ENCODE measurements around the gene ERCC1.
"Not testable (repeated sequence)": the region's sequence is repeated elsewhere in the genome, so short reads cannot be mapped to it uniquely, and the experiment has no call there.

The ERCC1 gene

GRCh38 chr19:45455707-45456499 is 32.2 kb upstream of the ERCC1 start:
- DNase-seq: peak; percentile 92 to 96

- no peak for DNase-seq
These were observed 28.2 kb upstream of the ERCC1 start for GRCh38 chr19:45451850-45452387.

GRCh38 chr19:45451131-45451849 is 27.6 kb upstream of the ERCC1 start:
- no peak for DNase-seq

- no peak for DNase-seq
These were observed 26.3 kb upstream of the ERCC1 start for GRCh38 chr19:45450012-45450333.

- no peak for DNase-seq
These were observed 25.2 kb upstream of the ERCC1 start for GRCh38 chr19:45448887-45449299.

DNA sequence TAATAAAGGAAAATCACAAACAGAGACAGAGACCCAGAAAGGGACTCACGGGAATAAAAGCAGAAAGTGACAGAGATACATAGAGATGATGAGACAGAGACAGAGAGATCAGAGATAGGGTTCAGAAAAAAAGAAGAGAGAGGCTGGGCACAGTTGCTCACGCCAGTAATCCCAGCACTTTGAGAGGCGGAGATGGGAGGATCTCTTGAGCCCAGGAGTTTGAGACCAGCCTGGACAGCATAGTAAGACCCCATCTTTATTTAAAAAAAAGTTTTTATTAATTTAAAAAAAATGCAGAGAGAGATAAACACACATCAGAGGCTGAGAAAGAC is 24.7 kb upstream of the ERCC1 start:
- no peak for DNase-seq

- DNase-seq: no peak
These were observed 23.2 kb upstream of the ERCC1 start for GRCh38 chr19:45446944-45447343.

DNA sequence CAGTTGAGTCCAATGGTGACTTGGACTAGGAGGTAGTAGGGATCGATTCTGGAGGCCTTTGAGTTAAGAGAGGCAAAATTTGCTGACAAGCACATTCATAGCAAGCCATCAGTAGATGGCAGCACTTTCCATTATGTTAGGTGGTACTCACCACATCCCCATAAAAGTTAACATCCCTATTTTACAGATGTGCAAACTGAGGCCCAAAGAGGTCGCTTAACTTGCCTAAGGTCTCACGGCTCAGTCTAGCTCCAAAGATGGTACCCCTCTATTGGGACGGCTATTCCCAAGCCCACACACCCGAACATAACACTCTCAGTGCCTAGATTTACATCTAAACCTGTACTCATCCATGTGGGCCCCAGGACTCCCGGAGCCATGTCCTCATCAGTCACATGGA is 22.6 kb upstream of the ERCC1 start:
- peak in 1 of 2 experiments; percentile 36 for DNase-seq

DNA sequence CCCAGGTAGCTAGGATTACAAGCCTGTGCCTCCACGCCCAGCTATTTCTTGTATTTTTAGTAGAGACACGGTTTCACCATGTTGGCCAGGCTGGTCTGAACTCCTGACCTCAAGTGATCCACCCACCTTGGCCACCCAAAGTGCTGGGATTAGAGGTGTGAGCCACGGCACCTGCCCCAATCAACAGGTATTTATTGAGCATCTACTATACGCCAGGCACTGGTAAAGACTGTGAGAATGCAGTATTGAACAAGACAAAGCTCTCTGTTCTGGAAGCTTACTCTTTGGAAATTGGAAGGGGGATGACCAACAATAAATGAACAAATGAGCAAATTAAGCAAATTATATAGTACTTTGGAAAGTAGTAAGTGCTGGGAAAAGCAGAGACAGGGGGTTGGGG is 21.4 kb upstream of the ERCC1 start:
- no peak for DNase-seq

- peak in 1 of 2 experiments; percentile 41 for DNase-seq
These were observed 20.8 kb upstream of the ERCC1 start for GRCh38 chr19:45444318-45445041.

GRCh38 chr19:45443462-45444317 is 20.0 kb upstream of the ERCC1 start:
- peak; percentile 79 to 85 for DNase-seq

- DNase-seq: peak in 1 of 2 experiments; percentile 26
These were observed 19.2 kb upstream of the ERCC1 start for GRCh38 chr19:45442778-45443461.

- DNase-seq: no peak
These were observed 18.7 kb upstream of the ERCC1 start for GRCh38 chr19:45442408-45442777.

DNA sequence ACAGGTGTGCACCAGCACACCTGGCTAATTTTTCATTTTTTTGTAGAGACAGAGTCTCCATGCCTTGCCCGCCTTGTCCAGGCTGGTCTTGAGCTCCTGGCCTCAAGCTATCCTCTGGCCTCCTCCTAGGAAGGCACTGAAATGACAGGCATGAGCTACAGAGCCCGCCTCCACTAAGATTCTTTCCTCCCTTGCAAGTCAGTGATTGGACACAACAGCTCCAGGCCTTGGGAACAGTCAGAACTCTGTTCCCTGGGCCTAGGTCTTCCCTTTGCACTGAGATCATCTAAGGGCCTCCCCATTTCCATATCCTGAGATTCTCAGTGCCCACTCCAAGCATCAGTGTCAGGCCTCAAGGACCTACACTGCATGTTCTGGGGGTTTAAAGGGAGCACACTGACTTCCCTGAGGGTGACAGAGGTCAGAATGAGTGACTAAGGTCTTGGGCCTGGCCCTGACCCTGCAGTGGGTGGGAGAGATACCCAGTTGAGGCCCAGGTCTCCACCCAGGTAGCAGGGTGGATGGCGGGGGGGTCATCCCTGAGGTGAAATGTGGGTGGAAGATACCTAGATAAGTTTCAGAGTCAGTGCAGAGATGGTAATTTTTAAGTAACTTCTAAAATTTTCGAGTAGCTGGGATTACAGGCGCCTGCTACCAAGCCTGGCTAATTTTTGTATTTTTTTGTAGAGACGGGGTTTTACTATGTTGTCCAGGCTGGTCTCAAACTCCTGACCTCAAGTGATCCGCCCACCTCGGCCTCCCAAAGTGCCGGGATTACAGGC is 17.3 kb upstream of the ERCC1 start:
- DNase-seq: peak in 1 of 2 experiments; percentile 22

DNA sequence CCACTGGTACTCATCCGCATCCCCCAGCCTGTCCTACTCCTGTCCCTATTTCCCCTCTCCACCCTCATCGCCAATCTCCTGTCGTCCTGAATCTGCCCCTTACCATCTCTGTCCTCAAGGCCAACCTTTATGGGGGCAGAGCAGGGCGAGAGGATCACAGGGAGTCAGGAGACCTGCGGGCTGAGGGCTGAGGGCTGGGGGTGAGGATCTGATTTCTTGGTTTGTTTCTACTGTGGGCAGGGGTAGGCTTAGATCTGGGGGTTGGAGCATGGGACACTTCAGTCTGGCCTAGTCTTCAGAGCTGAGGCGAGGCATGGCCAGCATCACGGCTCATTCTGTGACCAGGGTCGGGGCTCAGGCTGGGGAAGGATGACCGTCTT is 16.5 kb upstream of the ERCC1 start:
- DNase-seq: no peak

DNA sequence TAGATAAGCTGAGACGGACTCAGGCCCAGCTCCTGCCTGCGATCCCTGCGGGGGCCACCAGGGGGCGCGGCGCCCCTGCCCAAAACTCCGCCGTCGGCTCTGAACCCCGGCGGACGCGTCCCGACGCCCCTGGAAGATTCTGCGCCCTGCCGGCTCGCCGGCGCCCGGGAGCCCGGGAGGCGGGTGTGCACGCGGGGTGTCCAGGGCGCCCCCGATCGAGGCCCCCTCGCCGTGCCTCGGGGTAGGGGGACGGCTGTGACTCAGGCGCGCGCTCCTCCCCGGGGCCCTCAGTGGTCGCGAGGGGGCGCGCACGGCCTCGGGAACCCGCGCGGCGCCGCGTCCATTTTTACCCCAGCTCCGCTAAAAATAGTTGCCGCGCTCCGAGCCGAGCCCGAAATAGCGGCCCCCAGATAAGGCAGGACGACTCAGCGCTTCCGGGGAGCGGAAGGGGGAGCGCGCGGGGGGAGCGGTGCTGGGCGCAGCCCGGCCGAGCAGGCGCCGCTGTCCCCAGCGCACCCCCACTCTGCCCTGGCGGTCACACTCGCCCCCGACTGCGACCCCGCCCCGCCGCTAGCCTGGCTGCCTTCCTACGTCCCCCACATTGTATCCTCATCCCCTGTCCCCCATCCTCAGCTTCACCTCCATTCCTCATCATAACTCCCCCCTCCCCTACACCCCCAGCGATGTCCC is 16.0 kb upstream of the ERCC1 start:
- peak; percentile 41 to 59 for DNase-seq

GRCh38 chr19:45439190-45439568 is 15.5 kb upstream of the ERCC1 start:
- DNase-seq: no peak

GRCh38 chr19:45437328-45437727 is 13.6 kb upstream of the ERCC1 start:
- DNase-seq: no peak

GRCh38 chr19:45432543-45432942 is 8.8 kb upstream of the ERCC1 start:
- not testable (repeated sequence) for DNase-seq

DNA sequence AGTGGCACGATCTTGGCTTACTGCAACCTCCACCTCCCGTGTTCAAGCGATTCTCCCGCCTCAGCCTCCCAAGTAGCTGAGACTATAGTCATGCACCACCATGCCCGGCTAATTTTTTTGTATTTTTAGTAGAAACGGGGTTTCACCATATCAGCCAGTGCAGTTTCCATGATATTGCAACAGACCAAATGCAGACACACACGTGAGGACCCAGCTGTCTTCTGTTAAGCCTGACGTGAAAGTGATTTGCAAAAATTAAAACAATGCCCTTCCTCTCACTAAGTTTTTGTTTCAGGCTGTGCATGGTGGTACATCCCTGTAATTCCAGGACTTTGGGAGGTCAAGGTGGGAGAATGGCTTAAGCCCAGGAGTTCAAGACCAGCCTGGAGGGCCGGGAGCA is 7.3 kb upstream of the ERCC1 start:
- not testable (repeated sequence) for DNase-seq

DNA sequence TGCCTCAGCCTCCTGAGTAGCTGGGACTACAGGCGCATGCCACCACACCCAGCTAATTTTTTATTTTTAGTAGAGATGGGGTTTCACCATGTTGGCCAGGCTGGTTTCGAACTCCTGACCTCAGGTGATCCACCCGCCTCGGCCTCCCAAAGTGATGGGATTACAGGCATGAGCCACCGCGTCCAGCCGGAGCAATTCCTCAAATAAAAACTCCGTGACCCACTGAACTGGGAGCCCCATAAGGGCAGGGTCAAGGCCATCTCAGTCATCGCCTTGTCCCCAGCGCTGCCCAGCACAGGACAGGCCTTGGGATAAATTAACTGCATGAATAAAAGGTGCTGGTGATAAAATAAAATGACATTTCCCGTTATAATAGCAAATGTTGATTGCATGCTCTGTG is 6.2 kb upstream of the ERCC1 start:
- DNase-seq: not testable (repeated sequence)

All from SW 1271 (cell line).